HG03066 (cell line): ENCODE measurements around the gene MAML2.

Source experiments
- ATAC-seq: cut with Tn5 transposase; IDR thresholded peaks from one replicate; pipeline ENCODE4 v1.9.1; 2021; ENCODE audit warnings: low read depth; ENCODE audit not compliant: unreplicated experiment

Gene MAML2

DNA sequence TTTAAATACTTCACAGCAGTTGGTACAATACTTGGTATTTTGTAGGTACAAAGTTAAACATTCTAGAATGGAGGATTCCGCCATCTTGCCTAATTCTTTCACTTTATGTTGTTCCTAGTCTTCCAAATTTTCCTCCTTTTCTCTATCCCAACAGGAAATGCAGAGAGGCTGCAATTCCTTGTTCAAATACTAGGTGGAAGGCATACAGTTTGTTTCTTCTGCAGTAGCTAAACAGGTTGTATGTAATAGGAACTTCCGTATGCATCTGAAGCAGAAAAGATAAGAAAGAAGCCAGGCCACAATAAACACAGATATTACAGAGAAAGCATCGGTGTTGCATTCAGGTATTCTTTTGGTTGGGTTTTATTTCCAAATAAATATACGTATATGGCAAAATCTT, 232.7 kb downstream of the MAML2 start:
- no peak for ATAC-seq

DNA sequence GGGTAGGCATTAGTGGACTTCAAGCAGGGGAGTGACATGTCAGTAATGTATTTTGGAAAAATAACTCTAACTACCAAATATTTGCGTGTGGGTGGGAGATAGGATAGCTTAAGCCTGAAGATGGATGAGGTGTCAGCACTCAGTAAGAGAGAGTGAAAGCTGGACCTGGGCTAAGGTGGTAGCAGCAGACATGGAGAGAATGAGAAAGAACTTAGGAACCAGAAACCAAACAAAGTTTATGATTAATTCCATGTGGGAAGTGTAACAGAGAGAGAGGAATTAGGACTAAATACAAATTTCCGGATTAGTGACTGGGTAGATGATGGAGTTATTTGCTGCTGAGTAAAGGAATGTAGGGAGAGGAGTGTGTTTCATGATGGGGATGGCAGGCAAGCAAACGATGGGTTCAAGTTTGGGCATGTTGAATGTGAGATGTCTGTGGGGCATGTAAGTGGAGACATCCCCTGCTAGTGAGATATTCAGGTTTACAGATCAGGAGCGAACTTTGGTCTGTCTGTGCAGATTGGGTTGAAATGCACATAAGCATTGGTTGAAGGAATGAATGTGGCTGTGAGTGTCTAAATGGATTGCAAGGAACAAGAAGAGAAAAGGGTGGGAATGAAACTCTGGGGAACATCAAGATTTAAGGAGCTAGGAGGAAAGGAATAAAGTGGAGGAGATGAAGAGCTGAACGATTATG, 233.5 kb downstream of the MAML2 start:
- no peak for ATAC-seq

DNA sequence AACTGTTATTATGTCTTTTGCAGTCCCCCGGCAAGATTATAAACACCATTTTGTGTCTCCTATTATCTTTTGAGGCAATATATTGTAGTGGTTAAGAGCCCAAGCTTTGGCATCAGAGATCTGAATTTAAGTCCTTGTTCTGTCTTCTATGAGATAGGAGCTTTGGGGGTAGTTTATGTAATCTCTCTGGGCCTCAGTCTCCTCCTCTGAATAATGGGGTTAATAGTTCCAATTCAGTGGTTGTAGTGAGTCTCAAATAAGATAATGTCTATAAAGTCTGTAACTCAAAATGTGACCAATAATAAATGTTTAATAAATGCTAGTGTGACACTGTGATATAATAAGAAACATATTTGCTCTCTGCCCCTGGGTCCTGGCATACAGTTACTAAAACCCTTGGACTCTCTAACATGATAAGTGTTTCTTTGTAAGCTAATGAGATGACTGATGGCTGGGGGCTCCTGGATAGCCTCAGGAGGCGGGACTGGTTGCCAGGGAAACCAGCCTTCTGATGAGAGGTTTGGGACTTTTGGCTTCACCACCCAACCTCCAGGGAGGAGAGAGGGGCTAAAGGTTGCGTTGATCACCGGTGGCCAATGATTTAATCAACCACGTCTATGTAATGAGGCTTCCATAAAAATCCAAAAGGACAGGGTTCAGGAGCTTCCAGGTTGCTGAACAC, 235.7 kb downstream of the MAML2 start:
- ATAC-seq, result no peak

DNA sequence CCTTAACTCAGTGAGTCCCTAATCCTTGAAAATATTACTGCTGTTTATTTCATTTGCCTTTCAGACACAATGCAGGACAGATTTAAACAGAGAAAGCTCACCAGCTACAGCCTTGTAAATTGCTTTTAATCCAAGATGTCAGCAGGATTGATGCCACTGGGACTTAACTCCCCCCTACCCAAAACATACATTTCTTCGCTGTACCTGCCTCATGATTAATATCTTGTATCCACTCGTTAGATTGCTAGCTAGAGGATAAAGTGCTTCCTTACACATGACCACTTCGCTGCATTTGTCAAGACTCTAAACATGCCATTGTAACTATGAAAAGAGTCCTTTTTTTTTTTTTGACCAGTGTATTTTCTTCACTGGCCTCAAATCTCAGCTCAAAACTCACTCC, 236.3 kb downstream of the MAML2 start:
- no peak for ATAC-seq

GRCh38 chr11:96105944-96106343, 237.1 kb downstream of the MAML2 start:
- ATAC-seq, result no peak

DNA sequence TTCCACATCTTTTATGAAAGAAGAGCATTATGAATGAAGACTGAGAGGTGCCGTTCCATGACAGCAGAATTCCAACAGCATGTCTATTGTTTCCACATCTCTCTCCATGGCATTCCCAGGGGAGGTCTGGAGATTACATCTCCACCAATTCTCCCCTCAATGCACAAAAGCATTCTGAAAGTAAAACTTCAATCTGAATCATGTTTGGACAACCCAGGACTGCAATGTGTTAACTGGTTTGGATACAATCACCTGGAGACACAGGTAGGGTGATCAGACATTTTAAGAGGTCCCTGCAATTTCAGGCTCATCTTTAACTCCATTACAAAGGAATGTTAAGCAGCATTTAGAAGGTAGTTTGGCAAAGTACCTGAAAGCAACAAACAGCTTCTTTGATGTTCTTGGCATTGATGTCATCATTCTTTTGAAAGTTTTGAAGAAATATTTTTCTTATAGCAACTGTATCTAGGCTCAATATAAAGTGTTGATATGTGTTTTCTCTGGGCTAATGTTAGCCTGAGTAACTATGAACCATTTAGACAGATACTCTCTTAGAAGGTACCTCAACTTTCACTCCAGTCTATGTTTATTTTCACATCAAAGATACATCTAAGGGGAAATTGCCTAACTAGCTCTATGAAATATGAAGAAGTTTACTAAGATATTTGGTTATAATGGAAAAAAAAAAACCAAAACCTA, 237.6 kb downstream of the MAML2 start:
- no peak for ATAC-seq

GRCh38 chr11:96104496-96104895, 238.5 kb downstream of the MAML2 start:
- ATAC-seq, result no peak

GRCh38 chr11:96103721-96104120, 239.3 kb downstream of the MAML2 start:
- no peak for ATAC-seq

DNA sequence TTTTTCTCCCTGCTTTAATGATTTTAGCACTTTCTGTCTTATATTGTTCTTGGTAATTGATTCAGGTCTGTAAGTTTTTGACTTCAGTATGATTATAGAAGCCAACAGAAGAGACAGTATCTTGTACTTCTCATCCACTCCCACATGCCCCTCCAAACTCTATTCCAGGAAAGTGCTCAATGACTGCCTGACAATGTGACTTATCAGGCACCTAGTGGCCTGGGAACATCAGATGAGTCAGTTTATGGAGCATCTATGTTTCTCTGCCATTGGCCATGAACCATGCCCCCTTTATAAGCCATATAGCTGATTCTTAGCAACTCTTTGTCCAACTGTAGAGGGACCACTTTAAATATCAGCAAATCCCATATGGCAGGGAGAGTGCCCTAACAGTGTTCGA, 239.9 kb downstream of the MAML2 start:
- ATAC-seq, result no peak

- no peak for ATAC-seq
Observed at GRCh38 chr11:96102664-96103078, 240.3 kb downstream of the MAML2 start.

DNA sequence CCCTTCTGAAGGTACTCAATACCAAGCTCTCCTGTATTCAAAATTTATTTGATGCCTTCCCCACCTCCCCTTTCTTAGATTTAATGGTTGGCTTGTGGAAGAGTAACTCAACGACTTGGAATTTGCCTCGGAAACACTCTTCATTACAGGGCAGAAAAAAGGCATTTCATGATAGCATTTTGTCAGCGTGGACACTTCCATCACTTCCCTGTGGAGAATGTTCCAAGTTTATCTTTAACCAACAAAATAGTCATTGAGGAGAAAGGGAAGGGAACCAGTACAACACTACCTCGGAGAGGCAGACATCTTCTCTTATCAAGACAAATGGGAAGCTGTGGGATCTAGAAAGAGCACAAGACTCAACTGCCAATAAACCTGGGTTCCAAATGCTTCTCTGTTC, 241.8 kb downstream of the MAML2 start:
- ATAC-seq, result no peak

- no peak for ATAC-seq
Observed at GRCh38 chr11:96098511-96099241, 244.3 kb downstream of the MAML2 start.

- no peak for ATAC-seq
Observed at GRCh38 chr11:96097844-96098421, 245.1 kb downstream of the MAML2 start.

- ATAC-seq, result no peak
Observed at GRCh38 chr11:96096360-96096759, 246.6 kb downstream of the MAML2 start.

DNA sequence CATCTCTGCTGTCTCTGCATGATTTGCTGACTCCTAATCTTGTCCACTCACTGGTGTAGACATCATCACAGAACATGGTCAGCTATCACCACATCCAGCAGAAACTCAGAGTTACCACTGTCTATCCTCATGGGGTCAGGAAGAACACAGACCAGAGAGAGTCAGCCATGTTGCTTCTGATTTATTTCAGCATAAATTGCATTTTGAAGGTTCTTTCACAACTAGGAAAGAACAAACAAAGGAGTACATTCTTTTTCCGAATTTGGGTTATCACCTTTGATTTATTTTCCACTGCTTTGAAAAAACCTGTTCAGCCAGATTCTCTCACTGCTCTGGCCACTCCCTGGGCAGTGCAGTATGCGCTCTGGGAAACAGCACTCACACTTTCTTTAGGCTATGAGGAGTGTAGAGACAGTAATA, 247.1 kb downstream of the MAML2 start:
- ATAC-seq, result no peak

DNA sequence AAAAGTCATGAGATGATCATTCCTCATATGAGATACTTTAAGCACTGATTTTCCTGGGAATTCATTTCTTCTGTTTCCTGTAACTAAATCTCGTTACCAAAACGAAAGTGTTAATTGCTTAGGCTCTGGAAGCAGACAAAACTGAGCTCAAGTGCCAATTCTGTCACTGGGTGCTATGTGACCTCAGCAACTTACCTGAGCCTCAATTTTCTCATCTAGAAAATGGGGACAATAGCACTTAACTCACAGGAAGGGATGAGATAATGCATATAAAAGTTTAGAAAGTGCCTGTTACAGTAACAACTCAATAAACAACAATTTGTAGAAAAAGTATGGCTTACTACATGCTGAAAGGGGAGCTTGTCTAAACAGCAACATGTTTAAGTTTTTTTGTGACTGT, 248.8 kb downstream of the MAML2 start:
- no peak for ATAC-seq

DNA sequence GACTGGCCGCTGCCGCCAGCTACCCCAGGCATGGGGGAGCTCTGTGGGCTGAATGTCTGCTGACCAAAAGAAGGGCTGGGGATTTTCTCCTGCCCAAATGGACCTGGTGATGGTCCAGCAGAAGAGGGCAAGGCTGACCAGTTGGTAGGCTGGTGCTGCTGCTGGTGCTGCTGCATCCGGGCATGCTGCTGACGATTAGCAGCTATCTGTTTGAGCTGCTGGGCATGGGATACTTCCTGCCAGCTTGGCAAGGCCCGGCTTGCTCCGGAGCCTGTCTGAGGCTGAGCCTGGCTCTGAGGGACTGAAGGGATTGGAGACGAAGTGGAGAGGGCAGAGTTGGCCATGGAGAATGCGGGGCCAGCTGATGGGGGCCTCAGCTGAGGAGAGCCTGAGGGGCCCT, 250.5 kb downstream of the MAML2 start:
- no peak for ATAC-seq

DNA sequence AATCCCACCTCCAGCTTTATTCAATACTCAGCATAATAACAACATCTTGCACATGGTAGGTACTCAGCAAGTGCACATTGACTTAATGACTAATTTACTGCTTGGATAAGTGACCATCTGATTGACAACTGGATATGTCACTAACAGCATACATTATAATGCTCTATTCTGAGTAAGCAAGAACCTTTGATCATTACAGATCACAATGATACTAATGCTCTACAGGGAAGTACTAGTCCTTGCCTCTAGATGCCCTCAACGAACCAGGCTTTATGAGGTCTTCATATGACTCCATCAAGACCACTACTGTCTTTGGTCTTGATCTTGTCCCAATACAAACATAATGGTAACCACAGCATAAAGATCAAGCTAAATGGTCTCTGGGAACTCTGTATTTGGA, 251.5 kb downstream of the MAML2 start:
- no peak for ATAC-seq

GRCh38 chr11:96090711-96091110, 252.3 kb downstream of the MAML2 start:
- no peak for ATAC-seq

DNA sequence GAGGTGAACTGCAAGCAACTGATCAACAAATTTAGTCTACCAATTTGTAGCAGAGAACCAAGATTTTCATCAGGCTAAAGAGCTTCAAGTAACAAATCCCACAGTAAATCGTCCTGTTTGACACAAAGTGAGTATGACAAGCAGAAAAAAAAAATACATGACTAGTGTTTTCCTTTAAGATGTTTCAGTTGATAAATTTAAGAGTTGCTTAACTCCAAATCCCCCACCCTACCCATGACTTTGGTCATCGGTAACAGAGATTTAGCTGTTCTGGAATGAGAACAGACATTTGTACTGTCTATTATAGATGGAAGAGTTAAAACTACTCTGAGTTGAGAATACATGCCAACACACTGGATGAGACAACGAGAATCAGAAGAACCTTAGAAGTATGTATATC, 254.1 kb downstream of the MAML2 start:
- ATAC-seq, result no peak

DNA sequence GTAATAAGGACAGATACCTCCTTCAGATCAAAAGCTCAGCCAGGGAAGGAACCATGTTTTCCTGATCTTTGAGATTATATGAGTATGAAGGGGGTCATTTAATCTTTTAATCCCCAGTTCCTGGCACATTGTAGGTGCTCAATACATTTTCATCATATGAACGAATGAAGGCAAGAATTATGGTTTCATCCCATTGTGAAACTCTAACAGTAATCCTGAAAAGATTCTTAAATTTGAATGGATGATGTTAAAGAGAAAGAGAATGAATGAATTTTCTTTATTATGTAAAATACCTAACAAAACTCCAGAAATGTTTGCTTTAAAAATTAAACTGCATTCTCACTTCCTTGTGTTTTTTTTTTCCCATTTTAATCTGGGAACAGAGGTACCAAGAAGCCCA, 256.9 kb downstream of the MAML2 start:
- no peak for ATAC-seq
